GM18499 (cell line): Measurements from ENCODE around the gene KCNK3.

Experiments used
- ATAC-seq: cut with Tn5 transposase; IDR thresholded peaks from one replicate; pipeline ENCODE4 v1.9.1; 2021; ENCODE audit warnings: moderate number of reproducible peaks; ENCODE audit not compliant: insufficient read depth, unreplicated experiment

The KCNK3 gene

GRCh38 chr2:26724784-26725520 is 32.4 kb downstream of the KCNK3 start:
- no peak for ATAC-seq

- no peak for ATAC-seq
These were observed 32.9 kb downstream of the KCNK3 start for GRCh38 chr2:26725521-26725820.

DNA sequence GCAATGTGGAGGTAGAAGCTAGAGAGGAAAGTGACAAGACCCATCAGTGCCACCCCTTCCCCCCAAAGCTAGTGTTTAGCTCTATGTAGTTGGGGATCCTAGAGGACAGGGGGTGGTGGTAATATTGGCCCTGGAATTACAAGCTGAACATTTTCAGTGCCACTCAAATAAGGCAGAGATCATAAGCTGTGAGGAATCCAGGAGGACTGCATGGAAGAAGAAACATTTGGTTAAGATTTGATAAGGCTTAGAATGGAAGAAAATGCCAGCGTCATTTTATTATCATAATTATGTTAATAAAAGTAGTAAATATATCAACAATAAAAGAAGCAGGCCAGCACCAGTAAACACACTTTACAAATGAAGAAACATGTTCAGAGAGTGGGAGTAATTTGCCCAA is 33.7 kb downstream of the KCNK3 start:
- ATAC-seq, result no peak

DNA sequence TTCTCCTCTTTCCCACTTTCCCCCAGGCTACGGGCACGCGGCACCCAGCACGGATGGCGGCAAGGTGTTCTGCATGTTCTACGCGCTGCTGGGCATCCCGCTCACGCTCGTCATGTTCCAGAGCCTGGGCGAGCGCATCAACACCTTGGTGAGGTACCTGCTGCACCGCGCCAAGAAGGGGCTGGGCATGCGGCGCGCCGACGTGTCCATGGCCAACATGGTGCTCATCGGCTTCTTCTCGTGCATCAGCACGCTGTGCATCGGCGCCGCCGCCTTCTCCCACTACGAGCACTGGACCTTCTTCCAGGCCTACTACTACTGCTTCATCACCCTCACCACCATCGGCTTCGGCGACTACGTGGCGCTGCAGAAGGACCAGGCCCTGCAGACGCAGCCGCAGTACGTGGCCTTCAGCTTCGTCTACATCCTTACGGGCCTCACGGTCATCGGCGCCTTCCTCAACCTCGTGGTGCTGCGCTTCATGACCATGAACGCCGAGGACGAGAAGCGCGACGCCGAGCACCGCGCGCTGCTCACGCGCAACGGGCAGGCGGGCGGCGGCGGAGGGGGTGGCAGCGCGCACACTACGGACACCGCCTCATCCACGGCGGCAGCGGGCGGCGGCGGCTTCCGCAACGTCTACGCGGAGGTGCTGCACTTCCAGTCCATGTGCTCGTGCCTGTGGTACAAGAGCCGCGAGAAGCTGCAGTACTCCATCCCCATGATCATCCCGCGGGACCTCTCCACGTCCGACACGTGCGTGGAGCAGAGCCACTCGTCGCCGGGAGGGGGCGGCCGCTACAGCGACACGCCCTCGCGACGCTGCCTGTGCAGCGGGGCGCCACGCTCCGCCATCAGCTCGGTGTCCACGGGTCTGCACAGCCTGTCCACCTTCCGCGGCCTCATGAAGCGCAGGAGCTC is 35.4 kb downstream of the KCNK3 start:
- no peak for ATAC-seq

- no peak for ATAC-seq
These were observed 36.8 kb downstream of the KCNK3 start for GRCh38 chr2:26729311-26729710.

GRCh38 chr2:26730549-26731344 is 38.2 kb downstream of the KCNK3 start:
- ATAC-seq, result no peak

- ATAC-seq, result no peak
These were observed 39.2 kb downstream of the KCNK3 start for GRCh38 chr2:26731714-26732113.

DNA sequence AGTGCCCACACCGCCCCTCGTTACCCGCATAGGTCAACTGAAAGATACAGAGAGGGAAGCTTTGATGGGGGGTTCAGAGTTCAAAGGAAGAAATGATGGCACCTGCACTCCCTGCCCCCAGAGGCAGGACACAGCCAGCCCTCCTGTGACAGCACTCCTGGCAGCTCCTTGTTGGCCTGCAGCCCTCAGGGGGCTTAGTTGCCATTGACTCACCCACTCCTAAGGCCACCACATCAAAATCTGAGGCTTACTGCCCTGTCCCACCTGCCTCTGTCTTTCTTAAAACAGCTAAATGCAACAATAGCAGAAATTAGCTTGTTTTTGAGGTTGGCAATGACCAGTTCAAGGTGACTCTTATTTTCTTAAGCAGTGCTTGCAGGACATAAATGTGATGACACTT is 39.9 kb downstream of the KCNK3 start:
- no peak for ATAC-seq

GRCh38 chr2:26733413-26733812 is 40.9 kb downstream of the KCNK3 start:
- ATAC-seq, result no peak

- no peak for ATAC-seq
These were observed 42.6 kb downstream of the KCNK3 start for GRCh38 chr2:26735097-26735496.

DNA sequence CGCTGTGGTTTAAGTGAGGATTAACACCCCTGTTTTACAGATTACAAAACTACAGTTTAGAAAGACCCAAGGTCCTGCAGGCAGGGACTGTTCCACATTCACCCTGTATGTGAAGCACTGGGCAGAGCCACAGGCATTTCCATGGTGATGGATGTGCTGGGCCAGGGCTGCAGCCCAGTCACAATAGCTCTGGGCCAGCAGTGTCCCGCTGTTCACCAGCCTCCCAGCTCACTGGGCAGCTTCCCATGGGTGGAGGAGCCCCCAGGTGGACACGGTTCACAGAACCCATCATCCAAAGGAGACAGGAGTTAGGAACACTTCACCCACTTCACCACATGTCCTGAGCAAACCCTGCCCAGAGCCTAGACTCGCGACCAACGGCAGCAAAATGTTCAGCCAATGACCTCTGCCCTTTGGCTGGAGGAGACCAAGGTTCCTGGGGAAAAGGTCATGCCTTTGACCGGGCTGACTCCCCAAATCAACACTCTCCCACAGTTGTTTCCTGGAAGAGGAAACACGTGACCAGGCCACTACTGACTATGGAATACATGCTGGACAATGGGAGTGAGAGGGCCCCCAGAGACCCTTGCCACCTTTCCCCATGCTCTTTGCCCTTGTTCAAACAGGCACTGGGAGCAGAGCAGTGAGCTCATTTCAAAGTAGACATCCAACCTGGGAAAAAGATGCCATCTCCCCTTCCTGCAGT is 43.5 kb downstream of the KCNK3 start:
- ATAC-seq, result no peak

GRCh38 chr2:26737221-26737620 is 44.7 kb downstream of the KCNK3 start:
- ATAC-seq, result no peak

DNA sequence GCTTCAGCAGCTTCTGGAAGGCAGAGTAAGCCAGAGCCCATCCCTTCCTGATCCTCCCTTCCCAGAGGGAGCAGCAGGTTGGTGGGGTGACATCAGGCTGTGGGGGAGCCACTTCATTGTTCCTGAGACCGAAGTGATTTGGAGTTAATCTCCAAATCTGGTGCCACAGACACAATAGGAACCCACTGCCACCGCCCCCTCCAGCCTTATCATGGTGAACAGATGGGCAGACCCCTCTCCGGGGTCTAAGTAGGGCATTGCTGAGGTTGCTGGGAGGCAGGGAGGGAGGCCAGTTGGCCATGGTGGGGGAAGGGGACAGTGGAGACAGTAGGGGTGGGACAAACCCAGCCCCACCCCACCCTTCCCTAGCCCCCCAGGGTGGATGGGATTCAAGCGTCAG is 46.0 kb downstream of the KCNK3 start:
- no peak for ATAC-seq

DNA sequence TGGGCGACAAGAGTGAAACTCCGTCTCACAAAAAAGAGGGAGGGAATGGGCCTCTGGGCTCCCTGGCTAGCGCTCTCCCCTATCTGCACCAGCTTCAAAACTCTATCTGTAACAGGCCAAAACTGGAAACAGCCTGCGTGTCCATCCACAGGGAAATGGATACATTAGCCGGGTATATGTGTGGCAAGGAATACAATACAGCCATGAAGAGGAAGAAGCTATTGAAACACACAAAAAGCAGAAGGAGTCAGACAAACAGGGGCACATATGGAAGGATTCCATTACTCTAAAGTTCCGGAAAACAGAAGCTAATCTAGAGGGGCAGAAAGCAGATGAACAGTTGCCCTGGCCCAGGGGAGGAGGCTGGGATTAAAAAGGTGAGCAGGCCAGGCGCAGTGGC is 47.0 kb downstream of the KCNK3 start:
- ATAC-seq, result no peak

GRCh38 chr2:26740346-26740745 is 47.8 kb downstream of the KCNK3 start:
- no peak for ATAC-seq

DNA sequence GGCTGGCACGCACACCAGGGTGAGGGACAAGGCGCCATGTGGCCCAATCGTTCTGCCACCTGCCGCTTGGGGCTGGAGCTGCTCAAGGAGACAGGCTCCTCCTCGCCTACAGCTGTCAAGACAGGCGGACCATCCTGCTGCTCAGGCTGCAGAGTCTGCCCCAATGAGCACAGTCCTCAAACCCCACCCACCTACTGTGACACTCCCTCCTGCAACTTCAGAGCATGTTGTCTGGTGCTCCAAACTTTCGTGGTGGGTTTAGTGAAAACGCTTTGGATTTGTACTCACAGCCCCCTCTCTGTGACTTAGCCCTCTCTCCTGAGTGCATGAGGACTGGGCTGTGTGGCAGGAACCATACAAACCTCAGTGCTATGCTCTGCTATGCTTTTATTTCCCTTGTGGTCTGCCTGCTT is 48.4 kb downstream of the KCNK3 start:
- ATAC-seq, result no peak

DNA sequence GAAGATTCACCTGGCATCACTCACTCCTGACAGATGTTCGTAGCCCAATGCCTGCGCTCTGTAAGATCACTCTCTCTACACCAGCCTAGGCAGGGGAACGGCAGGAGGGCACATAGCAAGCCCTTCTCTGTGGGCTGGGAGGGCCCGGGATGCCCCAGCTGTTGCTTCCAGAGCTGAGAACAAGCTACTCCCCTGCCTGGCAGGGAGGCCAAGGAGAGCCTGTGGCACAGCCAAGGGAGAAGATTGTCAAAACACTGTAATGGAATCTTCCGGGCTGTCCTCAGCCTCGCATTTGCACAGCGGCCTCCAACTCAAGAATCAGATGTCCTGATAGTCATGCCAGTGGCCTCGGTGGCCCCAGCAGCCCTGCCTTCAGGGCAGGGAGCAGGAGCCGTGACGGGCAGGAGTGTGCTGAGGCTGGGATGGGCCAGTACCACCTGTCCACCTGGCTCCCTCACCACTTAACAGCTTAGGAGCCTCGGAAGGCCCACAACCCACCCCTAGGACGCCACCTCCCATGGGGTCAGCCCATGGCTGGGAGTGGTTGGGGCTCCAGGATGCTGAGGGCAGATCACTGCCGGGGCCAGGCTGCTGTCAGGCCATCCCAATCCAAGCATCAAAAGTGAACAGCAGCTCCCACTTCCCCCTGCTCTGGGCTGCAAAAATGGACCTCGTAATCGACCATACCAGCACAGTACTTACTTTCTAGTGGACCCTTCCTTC is 49.7 kb downstream of the KCNK3 start:
- ATAC-seq, result no peak

DNA sequence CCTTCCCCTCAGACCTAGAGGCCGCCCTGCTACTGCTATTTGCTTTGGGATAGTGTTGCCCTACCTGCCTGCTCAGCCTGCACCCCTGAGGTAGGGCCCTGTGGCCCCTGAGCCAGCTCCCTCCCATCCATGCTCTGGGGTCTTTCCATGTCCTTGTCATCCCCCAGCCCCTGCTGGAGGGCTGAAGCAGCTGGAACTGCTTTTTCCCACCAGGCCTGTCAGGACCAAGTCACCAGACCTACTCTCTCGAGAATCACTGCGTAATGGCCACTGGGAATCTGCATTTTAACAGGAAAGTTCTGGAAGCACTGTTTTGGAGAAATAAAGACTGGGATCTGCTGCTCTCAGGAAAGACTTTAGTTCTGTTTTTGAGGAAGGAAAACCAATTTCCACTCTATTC is 51.3 kb downstream of the KCNK3 start:
- ATAC-seq, result no peak

DNA sequence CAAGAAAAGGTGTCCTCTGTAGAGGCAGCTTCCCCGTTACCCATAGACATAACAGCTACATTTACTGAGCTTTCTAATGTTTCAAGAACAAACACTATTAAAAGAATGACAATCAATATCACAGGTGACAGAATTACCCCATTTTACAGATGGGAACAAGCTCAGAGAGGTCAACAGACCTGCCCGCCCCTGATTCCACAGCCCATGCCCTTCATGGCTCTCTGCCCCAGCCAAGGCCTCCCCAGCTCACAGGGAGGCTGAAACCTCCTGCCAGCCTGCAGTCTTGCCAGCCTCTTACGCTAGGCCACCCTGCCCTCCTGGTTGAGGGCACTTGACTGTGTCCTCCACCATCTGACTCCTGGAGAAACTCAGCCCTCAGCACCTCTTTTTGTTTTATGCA is 52.4 kb downstream of the KCNK3 start:
- ATAC-seq, result no peak
